ENCODE measurements around the gene DKC1. TPM values are rescaled to one million over a fixed set of nuclear protein-coding genes. Genes with fewer than 3 reads are reported as not detected.

Gene DKC1
- polyA plus RNA-seq, 1 experiment: 31.5 TPM

DNA sequence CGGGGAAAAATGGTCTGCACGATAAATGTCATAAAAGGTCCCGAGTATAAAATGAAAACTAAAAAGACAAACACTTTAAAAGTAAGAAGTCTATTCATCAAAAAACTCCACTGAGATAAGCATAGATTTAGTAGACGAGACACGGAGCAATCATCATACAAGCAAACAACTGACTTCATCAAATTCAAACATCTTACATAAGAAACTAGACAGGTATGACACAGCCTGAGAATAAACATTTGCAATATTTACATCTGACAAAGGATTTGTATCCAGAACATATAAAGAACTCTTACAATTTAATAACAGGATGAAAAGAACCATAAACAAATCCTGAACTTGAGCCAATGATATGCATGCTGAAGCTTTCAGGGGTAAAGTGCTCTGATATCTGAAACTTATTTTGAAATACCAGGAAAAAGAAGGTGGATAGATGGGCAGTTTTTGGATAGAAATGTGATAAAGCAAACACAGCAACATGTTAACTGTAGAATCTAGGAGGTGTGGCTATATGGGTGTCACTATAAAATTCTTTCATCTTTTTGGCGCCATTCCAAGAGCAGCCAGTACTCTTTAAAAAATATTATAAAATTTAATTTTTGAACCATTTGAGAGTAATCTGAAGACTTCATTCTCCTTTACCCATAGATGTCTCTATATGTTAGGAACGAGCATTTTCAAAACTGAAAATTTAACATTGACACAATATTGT, 30.6 kb downstream of the DKC1 start:
- POLR2A ChIA-PET: no interaction called here
- no peak overlapping the region for H3K4me3 ChIP-seq (ENCODE audit: low read depth, low read length)
- H3K36me3 ChIP-seq (ENCODE audit: control insufficient read depth, insufficient read depth, low read length): no peaks in the 10 kb centered on the region
- no peaks in the 10 kb centered on the region for H3K27me3 ChIP-seq (ENCODE audit: control insufficient read depth, insufficient read depth, low read length)
- TF ChIP-seq CTCF (IDR thresholded peaks at IDR 0.05; ENCODE audit: insufficient read depth, low read depth, low read length): no peak
- CTCF ChIA-PET: no interaction called here
- no peak for DNase-seq (ENCODE audit: low read depth)

- H3K36me3 ChIP-seq (ENCODE audit: control insufficient read depth, insufficient read depth, low read length): no peaks in the 10 kb centered on the region
Measured at GRCh38 chrX:154795016-154795415, 32.4 kb downstream of the DKC1 start.

DNA sequence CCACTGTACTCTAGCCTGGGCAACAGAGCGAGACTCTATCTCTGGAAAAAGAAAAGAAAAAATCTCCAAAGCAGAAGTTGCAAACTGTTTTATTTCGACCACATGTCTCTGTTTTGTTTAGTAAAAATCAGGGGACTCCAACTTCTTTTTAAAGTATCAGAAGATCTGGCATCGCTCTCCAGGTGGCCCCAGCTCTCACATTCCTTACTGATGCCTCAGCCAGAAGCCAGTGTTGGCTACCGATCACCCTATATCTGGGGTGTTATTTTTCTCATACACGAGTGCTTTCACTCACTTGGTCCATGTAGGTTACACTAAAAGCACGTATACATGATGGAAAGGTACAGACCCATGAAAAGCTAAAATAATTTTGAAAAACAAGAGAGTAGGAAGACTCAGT, 34.3 kb downstream of the DKC1 start:
- no peaks in the 10 kb centered on the region for H3K27me3 ChIP-seq (ENCODE audit: control insufficient read depth, insufficient read depth, low read length)
- H3K4me3 ChIP-seq (ENCODE audit: low read depth, low read length): no peak overlapping the region
- POLR2A ChIA-PET: no interaction called here
- DNase-seq (ENCODE audit: low read depth): no peak
- CTCF ChIA-PET: no interaction called here
- no peak for TF ChIP-seq CTCF (IDR thresholded peaks at IDR 0.05; ENCODE audit: insufficient read depth, low read depth, low read length)
- no peaks in the 10 kb centered on the region for H3K36me3 ChIP-seq (ENCODE audit: control insufficient read depth, insufficient read depth, low read length)

More at GRCh38 chrX:154795016-154795415, 32.4 kb downstream of the DKC1 start:
- no peak for TF ChIP-seq CTCF (IDR thresholded peaks at IDR 0.05; ENCODE audit: insufficient read depth, low read depth, low read length)
- ChIA-PET CTCF (interaction anchor here (1.7 kb wide), 1 partner anchor 14 kb away, joined by 3 read pairs; no protein-coding TSS in a partner anchor), POLR2A (no interaction called here)
- no peak overlapping the region for H3K4me3 ChIP-seq (ENCODE audit: low read depth, low read length)
- H3K27me3 ChIP-seq (ENCODE audit: control insufficient read depth, insufficient read depth, low read length): no peaks in the 10 kb centered on the region
- DNase-seq (ENCODE audit: low read depth): no peak

- ChIA-PET CTCF (no interaction called here), POLR2A (no interaction called here)
- H3K36me3 ChIP-seq (ENCODE audit: control insufficient read depth, insufficient read depth, low read length): no peaks in the 10 kb centered on the region; the same call in 1 of the 2 replicates
- H3K27me3 ChIP-seq (ENCODE audit: control insufficient read depth, insufficient read depth, low read length): no peaks in the 10 kb centered on the region
- no peak for TF ChIP-seq CTCF (IDR thresholded peaks at IDR 0.05; ENCODE audit: insufficient read depth, low read depth, low read length)
- DNase-seq (ENCODE audit: low read depth): no peak
- no peak overlapping the region for H3K4me3 ChIP-seq (ENCODE audit: low read depth, low read length)
Measured at GRCh38 chrX:154799556-154800348, 37.1 kb downstream of the DKC1 start.

GRCh38 chrX:154800478-154801210, 38.0 kb downstream of the DKC1 start:
- Histone ChIP-seq H3K36me3 (ENCODE audit: control insufficient read depth, insufficient read depth, low read length) (no peaks in the 10 kb centered on the region; the same call in 1 of the 2 replicates), H3K4me3 (ENCODE audit: low read depth, low read length) (no peak overlapping the region), H3K27me3 (ENCODE audit: control insufficient read depth, insufficient read depth, low read length) (no peaks in the 10 kb centered on the region)
- CTCF ChIA-PET: no interaction called here
- DNase-seq (ENCODE audit: low read depth): no peak
- no peak for TF ChIP-seq CTCF (IDR thresholded peaks at IDR 0.05; ENCODE audit: insufficient read depth, low read depth, low read length)
- POLR2A ChIA-PET: no interaction called here
